Central memory CD8-positive, alpha-beta T cell (primary cell): Measurements from ENCODE around the gene MUC4.
"Not testable (repeated sequence)": the region's sequence is repeated elsewhere in the genome, so short reads cannot be mapped to it uniquely, and the experiment has no call there.

Source experiments
- ATAC-seq: fragments of 150-1000 bp; cut with Tn5 transposase; replicated peaks from 2 replicates; pipeline ENCODE4 v1.10.0; 2022; ENCODE audit warnings: mild to moderate bottlenecking, moderate FRiP score, moderate number of reproducible peaks; ENCODE audit not compliant: poor library complexity, severe bottlenecking; ENCODE audit errors: extremely low read depth
- DNase-seq, 2 donors: peaks; one replicate each; pipeline ENCODE4 v3.0.0; 2021; ENCODE audit warnings: low spot score in 2 of 2
- H3K27ac Mint-ChIP-seq: one replicate; pipeline ENCODE4 v1.8.0; 2022; ENCODE audit warnings: low read depth, mild to moderate bottlenecking, moderate library complexity, mixed read lengths
- H3K27me3 Mint-ChIP-seq: one replicate; pipeline ENCODE4 v1.8.0; 2022; ENCODE audit warnings: mixed read lengths
- H3K36me3 Mint-ChIP-seq: one replicate; pipeline ENCODE4 v1.8.0; 2022; ENCODE audit warnings: mild to moderate bottlenecking, moderate library complexity, mixed read lengths; ENCODE audit not compliant: insufficient read depth
- H3K4me1 Mint-ChIP-seq: one replicate; pipeline ENCODE4 v1.8.0; 2022; ENCODE audit warnings: mixed read lengths
- H3K4me3 Mint-ChIP-seq: one replicate; pipeline ENCODE4 v1.8.0; 2022; ENCODE audit warnings: mild to moderate bottlenecking, moderate library complexity, mixed read lengths
- H3K9me3 Mint-ChIP-seq: one replicate; pipeline ENCODE4 v1.8.0; 2022; ENCODE audit warnings: mixed read lengths

The MUC4 gene

GRCh38 chr3:195803289-195803908 lies 8.3 kb downstream of the MUC4 start:
- DNase-seq: no peak
- H3K4me1 Mint-ChIP-seq: peaks cover 41% of the 10 kb centered on the region
- H3K27ac Mint-ChIP-seq: peak overlapping the region; percentile 0

GRCh38 chr3:195802795-195803194 lies 8.9 kb downstream of the MUC4 start:
- Mint-ChIP-seq H3K4me1 (peaks cover 41% of the 10 kb centered on the region), H3K27me3 (peaks cover 10% of the 10 kb centered on the region), H3K27ac (peak overlapping the region; percentile 0), H3K9me3 (no peaks in the 10 kb centered on the region), H3K4me3 (peak overlapping the region; percentile 55), H3K36me3 (peaks cover 3% of the 10 kb centered on the region)
- ATAC-seq (peak; percentile 57), DNase-seq (no peak)

More at GRCh38 chr3:195803289-195803908, 8.3 kb downstream of the MUC4 start:
- Mint-ChIP-seq H3K36me3 (peaks cover 3% of the 10 kb centered on the region), H3K4me3 (peak overlapping the region; percentile 55), H3K9me3 (no peaks in the 10 kb centered on the region), H3K27me3 (peaks cover 10% of the 10 kb centered on the region)
- no peak for ATAC-seq

DNA sequence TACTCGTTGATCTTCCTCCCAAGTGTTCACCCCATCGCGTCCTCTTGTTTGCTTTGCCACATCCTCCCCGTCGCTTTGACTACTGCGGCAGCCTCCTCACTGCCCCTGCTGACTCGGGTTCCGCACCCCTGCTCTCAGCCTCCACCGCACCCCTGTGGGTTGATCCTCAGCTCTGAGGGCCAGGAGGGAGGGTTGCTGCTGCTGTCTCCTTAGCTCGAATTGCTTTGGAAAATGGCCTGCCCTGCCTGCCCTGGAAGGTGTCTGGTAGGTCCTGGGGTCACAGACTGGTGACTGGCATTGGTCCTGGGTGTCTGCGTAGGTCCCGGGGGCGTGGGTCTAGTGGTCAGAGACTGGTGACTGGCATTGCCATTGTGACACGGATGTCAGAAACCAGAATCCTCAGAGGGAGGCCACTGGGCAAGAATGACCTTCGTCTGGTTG lies 9.4 kb downstream of the MUC4 start:
- Mint-ChIP-seq H3K4me1 (peaks cover 41% of the 10 kb centered on the region), H3K27ac (peak overlapping the region; percentile 92), H3K36me3 (peaks cover 3% of the 10 kb centered on the region), H3K4me3 (peak overlapping the region; percentile 55), H3K9me3 (no peaks in the 10 kb centered on the region), H3K27me3 (peaks cover 10% of the 10 kb centered on the region)
- ATAC-seq (peak; percentile 81), DNase-seq (peak in 1 of 2 donors; percentile 24)

DNA sequence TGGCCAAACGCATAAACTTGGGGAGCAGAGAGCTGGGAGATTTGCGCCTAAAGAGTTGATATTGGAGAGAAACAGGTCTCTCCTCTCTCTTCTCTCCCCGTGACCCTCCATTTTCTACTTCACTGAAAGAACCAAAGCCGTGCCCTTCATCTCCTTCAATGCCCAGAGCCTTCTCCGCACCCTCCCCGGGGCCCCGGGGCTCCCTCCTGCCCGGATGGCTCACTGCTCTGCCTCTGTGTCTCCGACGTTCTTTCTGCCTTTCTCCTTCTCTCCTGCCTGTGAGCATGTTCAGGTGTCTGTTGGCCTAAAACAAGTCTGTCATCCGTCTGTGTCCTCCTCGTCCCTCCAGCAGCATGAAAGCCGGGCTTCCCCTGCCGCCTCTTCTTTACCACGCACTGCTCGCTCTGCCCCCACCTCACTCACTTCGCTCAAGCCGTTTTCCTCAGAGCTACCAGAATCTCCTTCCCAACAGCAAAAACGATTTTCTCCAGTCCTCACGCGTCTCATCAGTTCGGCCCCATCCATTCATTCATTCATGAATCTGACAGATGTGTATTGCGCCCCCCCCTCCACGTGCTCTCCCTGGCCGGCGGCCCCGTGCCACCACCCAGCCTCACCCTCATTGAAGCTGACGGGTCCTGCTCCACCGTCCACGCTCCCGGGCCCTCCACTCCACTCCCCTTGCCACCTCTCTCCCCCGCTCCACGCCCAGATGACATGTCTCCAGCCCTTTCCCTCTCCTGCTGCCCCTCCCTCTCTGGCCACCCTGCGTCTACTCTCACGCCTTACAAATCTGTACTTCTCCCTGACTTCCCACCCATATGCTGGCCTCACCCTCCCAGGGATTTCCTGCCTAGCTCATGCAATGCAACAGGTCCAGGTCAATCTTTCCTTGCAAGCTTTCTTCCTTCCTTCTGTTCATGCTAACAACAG lies 10.2 kb downstream of the MUC4 start:
- ATAC-seq (no peak), DNase-seq (no peak)
- Mint-ChIP-seq H3K9me3 (no peaks in the 10 kb centered on the region), H3K4me3 (peak overlapping the region; percentile 55), H3K27me3 (peaks cover 10% of the 10 kb centered on the region), H3K36me3 (peaks cover 3% of the 10 kb centered on the region), H3K27ac (peak overlapping the region; percentile 92), H3K4me1 (peaks cover 41% of the 10 kb centered on the region)

DNA sequence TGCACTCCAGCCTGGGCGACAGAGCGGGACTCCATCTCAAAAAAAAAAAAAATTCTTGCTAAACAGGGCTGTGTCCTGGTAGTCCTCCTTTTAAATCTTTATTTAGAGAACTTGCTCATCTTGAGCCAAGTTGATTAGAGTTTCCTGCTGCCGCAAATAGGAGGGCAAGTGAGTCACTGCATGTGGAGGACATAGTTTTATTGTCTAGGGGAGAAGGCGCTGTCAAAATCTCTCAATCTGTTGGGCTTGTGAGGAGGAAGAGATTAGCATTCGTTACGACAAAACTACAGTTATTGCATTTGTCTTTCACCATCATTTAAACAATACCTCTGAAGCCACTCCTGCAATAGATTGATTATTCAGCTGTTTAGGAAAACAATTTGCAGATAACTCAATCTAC lies 11.5 kb downstream of the MUC4 start:
- Mint-ChIP-seq H3K36me3 (peaks cover 3% of the 10 kb centered on the region), H3K27me3 (peaks cover 17% of the 10 kb centered on the region)
- no peak for ATAC-seq

GRCh38 chr3:195796795-195797194 lies 14.9 kb downstream of the MUC4 start:
- no peak overlapping the region for H3K4me3 Mint-ChIP-seq
- peaks cover 26% of the 10 kb centered on the region for H3K27me3 Mint-ChIP-seq
- H3K9me3 Mint-ChIP-seq: peaks cover 4% of the 10 kb centered on the region
- peaks cover 3% of the 10 kb centered on the region for H3K36me3 Mint-ChIP-seq
- no peak overlapping the region for H3K27ac Mint-ChIP-seq
- no peak for ATAC-seq
- no peak for DNase-seq
- peaks cover 7% of the 10 kb centered on the region for H3K4me1 Mint-ChIP-seq

More for the DNA sequence above, 11.5 kb downstream of the MUC4 start:
- Mint-ChIP-seq H3K4me3 (no peak overlapping the region), H3K9me3 (no peaks in the 10 kb centered on the region), H3K4me1 (peaks cover 40% of the 10 kb centered on the region), H3K27ac (no peak overlapping the region)
- no peak for DNase-seq

DNA sequence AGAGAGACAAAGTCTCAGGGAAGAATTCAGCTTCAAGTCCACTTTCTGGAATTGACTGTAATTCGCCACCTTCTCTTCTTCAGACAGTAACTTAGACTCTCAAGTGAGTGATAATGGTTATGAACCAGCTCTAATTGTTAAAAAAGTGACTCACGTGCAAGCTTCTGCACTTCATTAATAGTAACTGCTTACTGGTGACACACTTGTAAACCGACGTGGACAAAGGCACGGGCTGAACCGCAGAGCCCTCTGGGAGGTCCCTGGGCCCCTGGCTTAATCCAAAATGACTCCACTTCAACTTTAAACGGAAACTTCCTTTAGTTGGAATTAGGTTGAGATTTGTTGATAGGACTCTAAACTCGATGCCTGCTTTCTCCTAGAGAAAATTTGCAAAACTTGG lies 17.0 kb downstream of the MUC4 start:
- DNase-seq (no peak), ATAC-seq (no peak)
- peaks cover 4% of the 10 kb centered on the region for H3K9me3 Mint-ChIP-seq
- peaks cover 3% of the 10 kb centered on the region for H3K36me3 Mint-ChIP-seq
- H3K27me3 Mint-ChIP-seq: peaks cover 21% of the 10 kb centered on the region
- H3K27ac Mint-ChIP-seq: no peak overlapping the region
- H3K4me1 Mint-ChIP-seq: peaks cover 15% of the 10 kb centered on the region
- H3K4me3 Mint-ChIP-seq: no peak overlapping the region

- peaks cover 29% of the 10 kb centered on the region for H3K4me1 Mint-ChIP-seq
- not testable (repeated sequence) for DNase-seq, H3K4me3 Mint-ChIP-seq, ATAC-seq, H3K27ac Mint-ChIP-seq, H3K36me3 Mint-ChIP-seq
- H3K27me3 Mint-ChIP-seq: peaks cover 21% of the 10 kb centered on the region
- H3K9me3 Mint-ChIP-seq: peaks cover 12% of the 10 kb centered on the region
Measured at GRCh38 chr3:195792621-195793020, 19.1 kb downstream of the MUC4 start.

DNA sequence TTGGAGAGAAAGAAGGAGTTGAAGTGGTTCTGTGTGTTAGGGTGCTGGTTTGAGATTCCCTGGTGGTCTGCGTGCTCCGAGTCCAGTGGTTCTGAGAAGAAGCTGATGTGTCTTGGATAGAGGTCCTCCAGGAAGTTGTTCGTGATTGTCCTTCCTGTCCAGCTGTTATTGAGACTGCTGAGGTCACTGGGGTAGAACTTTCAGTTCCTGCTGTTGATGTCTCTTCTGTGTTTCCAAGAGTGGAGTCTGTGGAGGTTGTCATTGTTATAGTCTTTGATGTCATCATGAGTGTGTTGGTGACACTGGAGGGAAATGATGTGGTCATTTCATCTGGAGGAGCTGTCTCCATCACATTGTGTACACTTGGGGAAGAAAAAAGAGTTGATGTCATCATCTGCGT lies 20.8 kb downstream of the MUC4 start:
- H3K9me3 Mint-ChIP-seq: peaks cover 21% of the 10 kb centered on the region

GRCh38 chr3:195788711-195789581 lies 22.8 kb downstream of the MUC4 start:
- Mint-ChIP-seq H3K27ac (peak overlapping the region; percentile 88), H3K27me3 (peaks cover 8% of the 10 kb centered on the region), H3K36me3 (peaks cover 9% of the 10 kb centered on the region), H3K9me3 (peaks cover 40% of the 10 kb centered on the region), H3K4me1 (peaks cover 58% of the 10 kb centered on the region), H3K4me3 (peak overlapping the region; percentile 40)
- DNase-seq: no peak
- no peak for ATAC-seq

More for the DNA sequence above, 20.8 kb downstream of the MUC4 start:
- peaks cover 38% of the 10 kb centered on the region for H3K4me1 Mint-ChIP-seq
- DNase-seq: no peak
- H3K36me3 Mint-ChIP-seq: peaks cover 3% of the 10 kb centered on the region
- no peak overlapping the region for H3K27ac Mint-ChIP-seq
- H3K4me3 Mint-ChIP-seq: no peak overlapping the region
- no peak for ATAC-seq
- H3K27me3 Mint-ChIP-seq: peaks cover 21% of the 10 kb centered on the region

DNA sequence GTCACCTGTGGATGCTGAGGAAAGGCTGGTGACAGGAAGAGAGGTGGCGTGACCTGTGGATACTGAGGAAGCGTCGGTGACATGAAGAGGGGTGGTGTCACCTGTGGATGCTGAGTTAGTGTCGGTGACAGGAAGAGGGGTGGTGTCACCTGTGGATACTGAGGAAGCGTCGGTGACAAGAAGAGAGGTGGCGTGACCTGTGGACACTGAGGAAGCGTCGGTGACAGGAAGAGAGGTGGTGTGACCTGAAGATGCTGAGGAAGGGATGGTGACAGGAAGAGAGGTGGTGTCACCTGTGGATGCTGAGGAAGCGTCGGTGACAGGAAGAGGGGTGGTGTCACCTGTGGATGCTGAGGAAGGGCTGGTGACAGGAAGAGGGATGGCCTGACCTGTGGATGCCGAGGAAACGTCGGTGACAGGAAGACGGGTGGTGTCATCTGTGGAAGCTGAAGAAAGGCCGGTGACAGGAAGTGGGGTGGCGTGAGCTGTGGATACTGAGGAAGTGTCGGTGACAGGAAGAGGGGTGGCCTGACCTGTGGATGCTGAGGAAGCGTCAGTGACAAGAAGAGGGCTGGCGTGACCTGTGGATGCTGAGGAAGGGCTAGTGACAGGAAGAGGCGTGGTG lies 25.8 kb downstream of the MUC4 start:
- not testable (repeated sequence) for H3K27me3 Mint-ChIP-seq, ATAC-seq, DNase-seq
- Mint-ChIP-seq H3K27ac (peak overlapping the region; percentile 90), H3K4me1 (peaks cover 77% of the 10 kb centered on the region), H3K36me3 (peaks cover 19% of the 10 kb centered on the region), H3K9me3 (peaks cover 61% of the 10 kb centered on the region), H3K4me3 (peak overlapping the region; percentile 42)

GRCh38 chr3:195784031-195784430 lies 27.7 kb downstream of the MUC4 start:
- H3K27ac Mint-ChIP-seq: peak overlapping the region; percentile 90
- ATAC-seq, DNase-seq, H3K27me3 Mint-ChIP-seq: not testable (repeated sequence)
- H3K9me3 Mint-ChIP-seq: peaks cover 79% of the 10 kb centered on the region
- peaks cover 80% of the 10 kb centered on the region for H3K4me1 Mint-ChIP-seq
- H3K4me3 Mint-ChIP-seq: peak overlapping the region; percentile 42
- peaks cover 25% of the 10 kb centered on the region for H3K36me3 Mint-ChIP-seq
